SK-N-SH (cell line): Measurements from ENCODE around the gene PIAS1.

Experiments
- CHD2 ChIP-seq: fragments of 150-350 bp; IDR thresholded peaks from 2 replicates; pipeline ENCODE4 v1.6.1; 2018; ENCODE audit warnings: low read length; ENCODE audit not compliant: partially characterized antibody
- CTCF ChIP-seq: fragments of 200-600 bp; sonication (generic); IDR thresholded peaks from 2 replicates; pipeline ENCODE4 v1.6.1; 2017; ENCODE audit warnings: antibody characterized with exemption, mild to moderate bottlenecking, moderate library complexity
- EP300 ChIP-seq, 2 experiments: IDR thresholded peaks; 2 replicates each; pipeline versions ENCODE4 v1.4.0 to v1.6.1; 2012; ENCODE audit warnings: borderline replicate concordance in 1 of 2, low read depth in 1 of 2, low read length in 1 of 2
- MXI1 ChIP-seq: IDR thresholded peaks from 2 replicates; pipeline ENCODE4 v1.6.1; 2012; ENCODE audit warnings: mild to moderate bottlenecking, low read depth, low read length, improper control_type of control experiment
- PBX3 ChIP-seq: IDR thresholded peaks from 2 replicates; pipeline ENCODE4; 2012
- POLR2AphosphoS5 ChIP-seq: IDR thresholded peaks from 2 replicates; pipeline ENCODE4 v1.6.1; 2012; ENCODE audit warnings: low read depth, low read length
- RAD21 ChIP-seq: IDR thresholded peaks from 2 replicates; pipeline ENCODE4 v1.6.1; 2012; ENCODE audit warnings: mild to moderate bottlenecking, low read length
- RCOR1 ChIP-seq: fragments of 150-350 bp; IDR thresholded peaks from 2 replicates; pipeline ENCODE4 v1.6.1; 2017; ENCODE audit warnings: antibody characterized with exemption, low read length
- RFX5 ChIP-seq: IDR thresholded peaks from 2 replicates; pipeline ENCODE4 v1.6.1; 2012; ENCODE audit warnings: mild to moderate bottlenecking, improper control_type of control experiment, low read length
- SIN3A ChIP-seq: IDR thresholded peaks from 2 replicates; pipeline ENCODE4 v1.6.1; 2012; ENCODE audit warnings: low read depth, mild to moderate bottlenecking, low read length, moderate library complexity, borderline replicate concordance
- TAF1 ChIP-seq: IDR thresholded peaks from 2 replicates; pipeline ENCODE4 v1.6.1; 2012; ENCODE audit warnings: low read depth, mild to moderate bottlenecking, low read length, moderate library complexity, borderline replicate concordance
- USF2 ChIP-seq: fragments of 150-350 bp; IDR thresholded peaks from 2 replicates; pipeline ENCODE4 v1.6.1; 2017; ENCODE audit warnings: antibody characterized with exemption, low read length, low read depth, borderline replicate concordance
- ZBTB33 ChIP-seq: IDR thresholded peaks from 2 replicates; pipeline ENCODE4 v1.4.0; 2012; ENCODE audit warnings: low read depth, borderline replicate concordance
- TF ChIP-seq, protein P1 (sequence below): IDR thresholded peaks from 2 replicates; pipeline ENCODE4 v1.6.1; 2012; ENCODE audit warnings: mild to moderate bottlenecking, low read depth, low read length, moderate library complexity

GRCh38 chr15:68062214-68062613 is 8.1 kb downstream of the PIAS1 start:
- no peak for TF ChIP-seq CHD2
- no peak for TF ChIP-seq CTCF
- TF ChIP-seq POLR2AphosphoS5 = no peak
- TF ChIP-seq, protein P1, sequence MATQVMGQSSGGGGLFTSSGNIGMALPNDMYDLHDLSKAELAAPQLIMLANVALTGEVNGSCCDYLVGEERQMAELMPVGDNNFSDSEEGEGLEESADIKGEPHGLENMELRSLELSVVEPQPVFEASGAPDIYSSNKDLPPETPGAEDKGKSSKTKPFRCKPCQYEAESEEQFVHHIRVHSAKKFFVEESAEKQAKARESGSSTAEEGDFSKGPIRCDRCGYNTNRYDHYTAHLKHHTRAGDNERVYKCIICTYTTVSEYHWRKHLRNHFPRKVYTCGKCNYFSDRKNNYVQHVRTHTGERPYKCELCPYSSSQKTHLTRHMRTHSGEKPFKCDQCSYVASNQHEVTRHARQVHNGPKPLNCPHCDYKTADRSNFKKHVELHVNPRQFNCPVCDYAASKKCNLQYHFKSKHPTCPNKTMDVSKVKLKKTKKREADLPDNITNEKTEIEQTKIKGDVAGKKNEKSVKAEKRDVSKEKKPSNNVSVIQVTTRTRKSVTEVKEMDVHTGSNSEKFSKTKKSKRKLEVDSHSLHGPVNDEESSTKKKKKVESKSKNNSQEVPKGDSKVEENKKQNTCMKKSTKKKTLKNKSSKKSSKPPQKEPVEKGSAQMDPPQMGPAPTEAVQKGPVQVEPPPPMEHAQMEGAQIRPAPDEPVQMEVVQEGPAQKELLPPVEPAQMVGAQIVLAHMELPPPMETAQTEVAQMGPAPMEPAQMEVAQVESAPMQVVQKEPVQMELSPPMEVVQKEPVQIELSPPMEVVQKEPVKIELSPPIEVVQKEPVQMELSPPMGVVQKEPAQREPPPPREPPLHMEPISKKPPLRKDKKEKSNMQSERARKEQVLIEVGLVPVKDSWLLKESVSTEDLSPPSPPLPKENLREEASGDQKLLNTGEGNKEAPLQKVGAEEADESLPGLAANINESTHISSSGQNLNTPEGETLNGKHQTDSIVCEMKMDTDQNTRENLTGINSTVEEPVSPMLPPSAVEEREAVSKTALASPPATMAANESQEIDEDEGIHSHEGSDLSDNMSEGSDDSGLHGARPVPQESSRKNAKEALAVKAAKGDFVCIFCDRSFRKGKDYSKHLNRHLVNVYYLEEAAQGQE = no peak
- no peak for TF ChIP-seq RAD21
- no peak for TF ChIP-seq PBX3
- no peak for TF ChIP-seq RFX5
- no peak for TF ChIP-seq RCOR1
- TF ChIP-seq EP300 (IDR thresholded peaks at IDR 0.05; ENCODE audit: borderline replicate concordance in 1 of 2, low read depth in 1 of 2, low read length in 1 of 2) = no peak
- TF ChIP-seq TAF1 = no peak
- no peak for TF ChIP-seq ZBTB33
- no peak for TF ChIP-seq USF2
- no peak for TF ChIP-seq MXI1
- no peak for TF ChIP-seq SIN3A
